SU-DHL-6 (cell line): ENCODE measurements around the gene IFNL4.

ENCODE experiments used
- H2AFZ ChIP-seq: fragments of 200-600 bp; sonication (generic); 2 replicates; pipeline ENCODE4 v1.6.1; 2014; ENCODE audit warnings: low read depth, mild to moderate bottlenecking, moderate library complexity, mixed read lengths, antibody characterized with exemption, low read length; ENCODE audit not compliant: severe bottlenecking
- H3F3A ChIP-seq: fragments of 200-600 bp; shearing (Covaris generic); 2 replicates; pipeline ENCODE4 v1.6.0; 2016; ENCODE audit warnings: antibody characterized with exemption, mild to moderate bottlenecking; ENCODE audit not compliant: insufficient read depth
- H3K27ac ChIP-seq: fragments of 200-600 bp; sonication (generic); 2 replicates; pipeline ENCODE4 v1.5.1; 2016; ENCODE audit warnings: low read depth, mild to moderate bottlenecking, low read length, moderate library complexity, mixed read lengths
- H3K27me3 ChIP-seq: fragments of 200-600 bp; sonication (generic), shearing (Covaris generic); 2 replicates; pipeline ENCODE4 v1.6.0; 2014; ENCODE audit warnings: mild to moderate bottlenecking, low read length
- H3K36me3 ChIP-seq: fragments of 200-600 bp; sonication (generic); 2 replicates; pipeline ENCODE4 v1.6.1; 2014; ENCODE audit warnings: mild to moderate bottlenecking, low read length, mixed read lengths
- H3K4me2 ChIP-seq: fragments of 300-600, 200-600 bp; shearing (Covaris generic), sonication (generic); 2 replicates; pipeline ENCODE4 v1.6.0; 2014; ENCODE audit warnings: low read length, low read depth, mild to moderate bottlenecking; ENCODE audit not compliant: poor library complexity, severe bottlenecking
- H3K4me3 ChIP-seq: fragments of 200-600 bp; sonication (generic); 2 replicates; pipeline ENCODE4 v1.5.1; 2014; ENCODE audit warnings: antibody characterized with exemption, low read length, mild to moderate bottlenecking, mixed read lengths; ENCODE audit not compliant: insufficient read depth, poor library complexity, severe bottlenecking
- H3K79me2 ChIP-seq: fragments of 200-600 bp; sonication (generic); 2 replicates; pipeline ENCODE4 v1.6.1; 2014; ENCODE audit warnings: mild to moderate bottlenecking, low read length, moderate library complexity; ENCODE audit not compliant: insufficient read depth
- H3K9ac ChIP-seq: fragments of 200-600 bp; sonication (generic); 2 replicates; pipeline ENCODE4 v1.7.0; 2014; ENCODE audit warnings: mild to moderate bottlenecking, low read length
- H3K9me2 ChIP-seq: fragments of 200-600 bp; sonication (generic); replicated peaks from 2 replicates; pipeline ENCODE4 v1.6.1; 2014; ENCODE audit warnings: low read length; ENCODE audit not compliant: insufficient read depth
- H3K9me3 ChIP-seq: fragments of 200-600 bp; sonication (generic); 2 replicates; pipeline ENCODE4 v1.6.1; 2014; ENCODE audit warnings: low read length, mixed read lengths; ENCODE audit not compliant: insufficient read depth
- H4K20me1 ChIP-seq: fragments of 200-600 bp; sonication (generic); 2 replicates; pipeline ENCODE4 v1.6.1; 2014; ENCODE audit warnings: low read depth, mild to moderate bottlenecking, antibody characterized with exemption, low read length, moderate library complexity, mixed read lengths
- EZH2phosphoT487 ChIP-seq: fragments of 200-600 bp; sonication (generic), shearing (Covaris generic); conservative IDR thresholded peaks from 2 replicates; pipeline ENCODE4 v1.6.1; 2018; ENCODE audit warnings: mild to moderate bottlenecking, antibody characterized with exemption, low read length, moderate library complexity, mixed read lengths
- TF ChIP-seq, protein P1 (sequence below): fragments of 200-600 bp; sonication (generic); IDR thresholded peaks from one replicate; pipeline ENCODE4 v1.5.1; 2017; ENCODE audit warnings: antibody characterized with exemption, mild to moderate bottlenecking, low read length, moderate library complexity; ENCODE audit not compliant: insufficient read depth, poor library complexity, severe bottlenecking

IFNL4 gene

DNA sequence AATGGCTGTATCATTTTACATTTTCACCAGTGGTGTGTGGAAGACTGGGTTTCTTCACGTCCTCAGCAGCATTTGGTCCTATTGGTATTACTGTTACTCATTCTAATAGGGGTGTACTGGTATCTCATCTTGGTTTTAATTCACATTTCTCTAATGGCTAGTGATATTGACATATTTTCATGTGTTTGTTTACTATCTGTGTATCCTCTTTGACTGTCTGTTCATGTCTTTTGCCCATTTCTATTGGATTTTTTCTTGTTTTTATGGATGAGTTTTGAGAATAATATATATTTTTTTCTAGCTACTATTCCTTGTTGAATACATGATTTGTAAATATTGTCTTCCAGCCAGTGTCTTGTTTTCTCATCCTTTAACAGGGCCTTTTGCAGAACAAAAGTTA, 33.4 kb upstream of the IFNL4 start:
- Histone ChIP-seq H3K27ac (no peak overlapping the region), H3F3A (no peaks in the 10 kb centered on the region), H2AFZ (no peak overlapping the region), H3K9me2 (no peaks in the 10 kb centered on the region), H3K4me3 (no peak overlapping the region), H3K9me3 (no peaks in the 10 kb centered on the region), H4K20me1 (no peaks in the 10 kb centered on the region), H3K4me2 (no peak overlapping the region), H3K79me2 (no peaks in the 10 kb centered on the region), H3K9ac (no peak overlapping the region), H3K36me3 (no peaks in the 10 kb centered on the region), H3K27me3 (0 out of 2 replicates have a peak, but pooled peaks cover 4% of the 10 kb centered on the region)
- no peak for TF ChIP-seq EZH2phosphoT487
- TF ChIP-seq, protein P1, sequence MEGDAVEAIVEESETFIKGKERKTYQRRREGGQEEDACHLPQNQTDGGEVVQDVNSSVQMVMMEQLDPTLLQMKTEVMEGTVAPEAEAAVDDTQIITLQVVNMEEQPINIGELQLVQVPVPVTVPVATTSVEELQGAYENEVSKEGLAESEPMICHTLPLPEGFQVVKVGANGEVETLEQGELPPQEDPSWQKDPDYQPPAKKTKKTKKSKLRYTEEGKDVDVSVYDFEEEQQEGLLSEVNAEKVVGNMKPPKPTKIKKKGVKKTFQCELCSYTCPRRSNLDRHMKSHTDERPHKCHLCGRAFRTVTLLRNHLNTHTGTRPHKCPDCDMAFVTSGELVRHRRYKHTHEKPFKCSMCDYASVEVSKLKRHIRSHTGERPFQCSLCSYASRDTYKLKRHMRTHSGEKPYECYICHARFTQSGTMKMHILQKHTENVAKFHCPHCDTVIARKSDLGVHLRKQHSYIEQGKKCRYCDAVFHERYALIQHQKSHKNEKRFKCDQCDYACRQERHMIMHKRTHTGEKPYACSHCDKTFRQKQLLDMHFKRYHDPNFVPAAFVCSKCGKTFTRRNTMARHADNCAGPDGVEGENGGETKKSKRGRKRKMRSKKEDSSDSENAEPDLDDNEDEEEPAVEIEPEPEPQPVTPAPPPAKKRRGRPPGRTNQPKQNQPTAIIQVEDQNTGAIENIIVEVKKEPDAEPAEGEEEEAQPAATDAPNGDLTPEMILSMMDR = no peak

- no peak overlapping the region for H2AFZ ChIP-seq
- no peak overlapping the region for H3K4me3 ChIP-seq
These were observed 28.9 kb upstream of the IFNL4 start for GRCh38 chr19:39277598-39277997.

GRCh38 chr19:39276740-39277139, 28.1 kb upstream of the IFNL4 start:
- Histone ChIP-seq H3K4me3 (no peak overlapping the region), H3K4me2 (no peak overlapping the region), H2AFZ (no peak overlapping the region), H3K36me3 (no peaks in the 10 kb centered on the region), H3K79me2 (no peaks in the 10 kb centered on the region), H3K27me3 (0 out of 2 replicates have a peak, but pooled peaks cover under 1% of the 10 kb centered on the region), H4K20me1 (no peaks in the 10 kb centered on the region), H3F3A (no peaks in the 10 kb centered on the region), H3K27ac (no peak overlapping the region), H3K9ac (no peak overlapping the region), H3K9me2 (no peaks in the 10 kb centered on the region), H3K9me3 (no peaks in the 10 kb centered on the region)
- TF ChIP-seq, protein P1 = no peak
- TF ChIP-seq EZH2phosphoT487 = no peak

More at GRCh38 chr19:39277598-39277997, 28.9 kb upstream of the IFNL4 start:
- Histone ChIP-seq H3K9me2 (no peaks in the 10 kb centered on the region), H3K4me2 (no peak overlapping the region), H3F3A (no peaks in the 10 kb centered on the region), H3K79me2 (no peaks in the 10 kb centered on the region), H4K20me1 (no peaks in the 10 kb centered on the region), H3K9me3 (no peaks in the 10 kb centered on the region), H3K27ac (no peak overlapping the region), H3K27me3 (0 out of 2 replicates have a peak, but pooled peaks cover 4% of the 10 kb centered on the region), H3K36me3 (no peaks in the 10 kb centered on the region), H3K9ac (no peak overlapping the region)
- TF ChIP-seq, protein P1 = no peak
- TF ChIP-seq EZH2phosphoT487 = no peak
